Measurements from ENCODE around the gene GRWD1.
A peak's percentile ranks its signal among the peaks of the same experiment; 100 is the strongest.

The GRWD1 gene

DNA sequence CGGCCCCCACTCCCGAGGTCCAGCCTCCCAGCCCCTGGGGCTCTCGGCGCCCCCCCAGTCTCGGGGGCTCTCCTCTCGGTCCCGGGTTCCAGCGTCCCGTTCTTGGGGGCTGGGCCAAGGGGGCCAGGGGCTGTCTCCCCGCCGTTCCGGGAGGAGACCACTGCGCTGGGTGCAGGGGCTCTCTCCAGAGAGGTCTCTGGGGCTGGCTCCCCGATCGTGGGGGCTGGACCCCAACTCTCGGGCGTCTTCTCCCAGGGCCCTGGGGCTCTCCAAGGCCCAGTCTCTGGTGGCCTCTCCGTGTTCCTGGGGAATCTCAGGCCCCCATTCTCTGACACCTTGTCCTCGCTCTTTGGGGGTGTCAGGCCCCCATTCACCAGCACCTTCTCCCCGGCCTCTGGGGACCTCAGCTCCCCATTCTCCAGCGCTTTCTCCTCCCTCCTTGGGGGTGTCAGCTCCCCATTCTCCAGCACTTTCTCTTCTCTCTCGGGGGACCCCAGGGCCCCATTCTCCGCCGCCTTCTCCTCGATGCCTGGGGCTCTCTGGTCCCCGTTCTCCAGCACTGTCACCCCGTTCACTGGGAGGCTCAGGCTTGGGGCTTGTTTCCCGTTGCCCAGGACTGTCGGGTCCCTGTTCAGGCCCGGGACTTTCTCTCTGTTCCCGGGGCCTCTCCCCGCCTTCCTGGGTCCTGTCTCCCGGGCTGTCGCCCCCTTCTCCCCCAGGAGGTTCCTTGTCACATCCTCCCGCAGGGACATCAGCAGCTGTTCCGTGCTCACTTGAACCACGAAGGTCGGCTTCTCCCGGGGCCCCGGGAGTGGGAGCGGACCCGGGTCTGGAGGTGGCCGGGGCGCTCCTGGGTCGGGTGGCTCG, 52.2 kb downstream of the GRWD1 start:
- no peak overlapping the region for H3K27ac ChIP-seq
- TF ChIP-seq, protein P1, sequence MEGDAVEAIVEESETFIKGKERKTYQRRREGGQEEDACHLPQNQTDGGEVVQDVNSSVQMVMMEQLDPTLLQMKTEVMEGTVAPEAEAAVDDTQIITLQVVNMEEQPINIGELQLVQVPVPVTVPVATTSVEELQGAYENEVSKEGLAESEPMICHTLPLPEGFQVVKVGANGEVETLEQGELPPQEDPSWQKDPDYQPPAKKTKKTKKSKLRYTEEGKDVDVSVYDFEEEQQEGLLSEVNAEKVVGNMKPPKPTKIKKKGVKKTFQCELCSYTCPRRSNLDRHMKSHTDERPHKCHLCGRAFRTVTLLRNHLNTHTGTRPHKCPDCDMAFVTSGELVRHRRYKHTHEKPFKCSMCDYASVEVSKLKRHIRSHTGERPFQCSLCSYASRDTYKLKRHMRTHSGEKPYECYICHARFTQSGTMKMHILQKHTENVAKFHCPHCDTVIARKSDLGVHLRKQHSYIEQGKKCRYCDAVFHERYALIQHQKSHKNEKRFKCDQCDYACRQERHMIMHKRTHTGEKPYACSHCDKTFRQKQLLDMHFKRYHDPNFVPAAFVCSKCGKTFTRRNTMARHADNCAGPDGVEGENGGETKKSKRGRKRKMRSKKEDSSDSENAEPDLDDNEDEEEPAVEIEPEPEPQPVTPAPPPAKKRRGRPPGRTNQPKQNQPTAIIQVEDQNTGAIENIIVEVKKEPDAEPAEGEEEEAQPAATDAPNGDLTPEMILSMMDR (conservative IDR thresholded peaks at IDR 0.05) = no peak
- TF ChIP-seq ZFX (IDR thresholded peaks at IDR 0.05) = no peak

DNA sequence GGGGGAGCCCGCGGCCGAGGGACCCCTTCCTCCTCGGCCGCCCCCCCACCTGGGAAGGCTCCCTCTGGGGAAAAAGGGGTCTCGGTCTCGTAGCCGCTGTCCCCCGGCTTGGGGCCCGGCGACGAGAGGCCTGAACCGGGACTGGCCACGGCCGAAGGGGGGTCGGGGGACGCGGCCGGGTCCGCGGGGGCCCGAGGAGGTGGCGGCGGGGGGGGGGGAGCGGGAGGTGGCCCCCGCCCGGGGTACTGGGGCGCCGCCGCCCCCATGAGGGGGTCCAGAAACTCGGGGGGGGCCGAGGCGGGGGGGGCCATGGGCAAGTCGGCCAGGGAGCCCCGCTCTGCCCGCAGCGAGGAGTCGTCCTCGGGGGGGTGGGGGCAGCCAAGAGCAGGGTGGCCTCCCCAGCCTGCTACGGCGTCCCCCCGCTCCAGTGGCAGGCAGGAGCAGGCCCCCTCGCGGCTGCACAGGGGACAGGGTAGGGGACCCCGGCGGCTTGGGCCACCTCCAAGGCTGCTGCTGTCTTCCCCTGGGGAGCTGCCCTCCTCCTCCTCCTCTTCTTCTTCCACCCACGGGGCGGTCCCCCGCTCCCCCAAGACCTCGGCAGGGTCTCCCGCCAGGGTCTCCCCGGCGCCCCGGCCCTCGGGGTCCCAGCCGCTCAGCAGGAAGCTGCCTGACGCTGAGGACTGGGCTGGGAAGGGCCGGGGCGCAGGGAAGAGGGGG, 53.0 kb downstream of the GRWD1 start:
- H3K27ac ChIP-seq = no peak overlapping the region
- no peak for TF ChIP-seq ZFX (IDR thresholded peaks at IDR 0.05)
- TF ChIP-seq, protein P1 (conservative IDR thresholded peaks at IDR 0.05) = no peak

DNA sequence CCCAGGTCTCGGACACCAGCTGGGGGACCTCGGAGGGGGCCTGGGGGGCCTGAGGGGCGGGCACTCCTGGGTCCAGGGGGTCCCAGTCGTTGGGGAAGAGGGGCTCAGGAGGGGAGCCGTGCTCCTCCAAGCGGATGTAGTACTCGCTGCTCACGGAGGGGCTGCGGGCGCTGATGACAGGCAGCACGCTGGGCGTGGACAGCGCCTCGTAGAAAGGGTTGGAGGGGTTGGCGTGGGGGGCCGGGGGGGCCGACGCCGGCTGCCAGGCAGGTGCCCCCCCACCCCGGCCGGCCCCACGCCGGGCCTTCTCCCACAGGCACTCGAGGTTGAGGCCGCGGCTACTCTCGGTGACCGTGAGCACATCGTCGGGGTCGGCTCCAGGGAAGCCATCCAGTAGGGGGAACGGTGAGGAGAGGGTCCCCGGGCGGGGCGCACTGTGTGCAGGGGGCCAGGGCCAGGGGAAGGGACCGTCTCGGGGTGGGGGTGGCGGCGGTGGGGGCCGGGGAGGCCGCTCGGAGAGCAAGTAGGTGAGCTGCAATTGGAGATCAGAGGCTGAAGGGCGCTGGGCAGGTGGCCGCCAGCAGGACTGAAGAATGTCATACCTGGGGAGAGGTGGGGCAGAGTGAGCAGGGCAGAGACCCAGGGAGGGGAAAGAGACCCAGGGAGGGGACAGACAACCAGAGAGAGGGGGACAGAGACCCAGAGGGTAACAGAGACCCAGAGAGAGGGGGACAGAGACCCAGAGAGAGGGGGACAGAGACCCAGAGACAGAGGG, 53.7 kb downstream of the GRWD1 start:
- H3K27ac ChIP-seq = no peak overlapping the region
- TF ChIP-seq ZFX (IDR thresholded peaks at IDR 0.05) = no peak
- TF ChIP-seq, protein P1 (conservative IDR thresholded peaks at IDR 0.05) = no peak

DNA sequence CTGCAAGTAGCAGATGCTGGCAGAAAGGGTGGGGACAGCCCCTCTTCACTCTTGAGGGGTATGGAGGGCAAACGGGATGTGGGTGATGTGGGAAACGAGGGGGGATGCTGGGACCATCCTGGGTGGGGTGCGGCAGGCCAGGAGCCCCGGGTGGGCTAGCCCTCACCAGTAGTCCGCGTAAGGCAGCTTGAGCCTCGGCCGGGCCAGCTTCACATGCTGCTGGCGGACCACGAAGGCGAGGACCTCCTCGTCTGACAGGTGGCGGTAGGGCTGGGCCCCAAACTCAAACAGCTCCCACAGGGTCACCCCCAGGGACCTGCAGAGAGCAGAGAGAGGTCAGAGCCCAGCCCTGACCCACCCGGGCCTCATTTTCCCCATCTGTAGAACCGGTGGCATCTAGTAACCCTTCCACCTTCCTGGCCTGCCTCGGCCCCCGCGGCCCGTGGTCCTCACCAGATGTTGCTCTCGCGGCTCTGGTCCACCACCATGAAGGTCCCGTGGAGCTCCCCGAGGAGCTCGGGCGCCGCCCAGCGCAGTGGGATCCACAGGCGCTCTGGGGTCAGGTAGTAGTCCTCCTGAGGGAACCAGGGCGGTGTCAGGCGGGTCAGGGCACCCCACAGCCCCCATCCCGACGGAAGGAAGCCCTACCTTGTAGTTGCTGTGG, 55.2 kb downstream of the GRWD1 start:
- TF ChIP-seq, protein P1 (conservative IDR thresholded peaks at IDR 0.05) = no peak
- no peak for TF ChIP-seq ZFX (IDR thresholded peaks at IDR 0.05)
- peak overlapping the region; percentile 81 for H3K27ac ChIP-seq

DNA sequence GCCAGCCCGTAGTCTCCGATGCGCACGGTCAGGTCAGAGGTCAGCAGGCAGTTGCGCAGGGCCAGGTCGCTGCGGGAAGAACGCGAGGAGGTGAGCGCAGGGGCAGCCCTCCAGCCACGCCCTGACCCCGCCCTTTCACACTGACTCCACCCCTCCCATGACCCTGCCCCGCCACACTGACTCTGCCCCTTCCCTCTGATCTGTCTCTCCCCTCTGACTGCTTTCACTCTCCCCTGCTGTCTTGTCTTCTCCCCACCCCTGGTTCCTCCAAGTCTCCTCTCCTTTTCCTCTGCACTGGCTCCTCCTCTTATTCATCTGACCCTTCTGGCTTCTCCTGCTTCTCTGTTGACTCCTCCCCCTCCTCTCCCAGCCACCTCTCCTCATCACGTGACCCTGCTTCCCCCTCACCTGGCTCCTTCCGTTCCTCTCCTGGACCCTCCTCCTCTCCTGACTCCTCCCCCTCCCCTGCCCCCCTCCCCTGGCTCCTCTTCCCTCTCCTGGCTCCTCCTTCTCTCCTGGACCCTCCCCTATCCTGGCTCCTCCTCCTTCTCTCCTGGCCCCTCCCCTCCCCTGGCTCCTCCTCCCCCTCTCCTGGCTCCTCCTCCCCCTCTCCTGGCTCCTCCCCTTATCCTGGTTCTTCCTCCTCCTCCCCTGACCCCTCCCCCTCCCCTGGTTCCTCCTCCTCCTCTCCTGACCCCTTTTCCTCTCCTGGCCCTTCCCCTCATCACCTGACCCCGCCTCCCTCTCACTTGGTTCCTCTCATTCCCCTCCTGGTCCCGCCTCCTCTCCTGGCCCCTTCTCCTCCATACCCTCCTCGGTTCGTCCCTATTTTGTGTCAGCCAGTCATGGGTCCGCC, 55.9 kb downstream of the GRWD1 start:
- peak overlapping the region; percentile 81 for H3K27ac ChIP-seq
- TF ChIP-seq, protein P1 (conservative IDR thresholded peaks at IDR 0.05) = no peak
- no peak for TF ChIP-seq ZFX (IDR thresholded peaks at IDR 0.05)

DNA sequence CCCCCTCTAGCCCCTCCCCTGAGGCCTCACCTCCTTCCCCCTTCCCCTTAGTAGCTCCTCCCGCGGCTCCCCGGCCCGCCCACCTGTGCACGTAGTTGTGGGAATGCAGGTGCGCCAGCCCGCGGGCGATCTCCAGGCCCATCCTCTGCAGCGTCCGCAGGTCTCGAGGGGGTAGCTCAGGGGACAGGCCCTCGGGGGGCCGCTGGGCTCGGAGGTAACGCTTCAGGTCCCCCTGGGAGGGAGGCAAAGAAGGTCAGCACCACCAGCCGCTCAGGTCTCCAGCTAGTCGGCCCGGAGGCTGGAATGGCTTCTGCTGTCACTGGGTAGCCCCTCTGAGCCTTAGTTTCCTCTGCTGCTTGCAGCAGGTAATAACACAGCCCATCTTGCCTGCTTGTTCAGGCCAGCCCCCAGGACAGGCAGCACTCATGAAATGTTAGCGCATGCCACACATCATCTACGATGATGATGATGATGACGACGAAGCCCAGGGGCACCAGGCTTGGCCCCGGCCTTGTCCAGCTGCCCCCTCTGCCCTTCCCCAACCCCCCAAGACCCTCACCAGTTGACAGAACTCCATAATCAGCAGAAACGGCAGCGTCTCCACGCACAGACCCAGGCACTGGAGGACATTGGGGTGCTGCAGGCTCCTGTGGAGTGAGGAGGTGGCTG, 56.7 kb downstream of the GRWD1 start:
- peak overlapping the region; percentile 33 for H3K27ac ChIP-seq

More for the DNA sequence above, 56.7 kb downstream of the GRWD1 start:
- TF ChIP-seq, protein P1 (conservative IDR thresholded peaks at IDR 0.05) = no peak
- no peak for TF ChIP-seq ZFX (IDR thresholded peaks at IDR 0.05)
